Upper lobe of right lung (tissue), 1 donor: Measurements from ENCODE around the gene SLC12A6. TPM values are rescaled to one million over a fixed set of nuclear protein-coding genes. Genes with fewer than 3 reads are reported as not detected.

Experiments
- ATAC-seq: fragments of 200-7000 bp; cut with Tn5 transposase; one replicate; pipeline ENCODE4 v1.9.1; 2020; ENCODE audit warnings: mild to moderate bottlenecking, moderate library complexity
- DNase-seq: peaks from one replicate; pipeline ENCODE4 v3.0.0-alpha.2; 2020
- H3K27ac ChIP-seq: fragments of 200-600 bp; one replicate; pipeline ENCODE4 v1.8.0; 2022
- H3K27me3 ChIP-seq: fragments of 200-600 bp; one replicate; pipeline ENCODE4 v1.8.0; 2022; ENCODE audit warnings: mild to moderate bottlenecking
- H3K36me3 ChIP-seq: fragments of 200-600 bp; one replicate; pipeline ENCODE4 v1.8.0; 2022
- H3K4me1 ChIP-seq: fragments of 200-600 bp; one replicate; pipeline ENCODE4 v1.8.0; 2022
- H3K4me3 ChIP-seq: fragments of 200-600 bp; one replicate; pipeline ENCODE4 v1.8.0; 2022; ENCODE audit warnings: mild to moderate bottlenecking
- H3K9me3 ChIP-seq: fragments of 200-600 bp; one replicate; pipeline ENCODE4 v1.8.0; 2022
- CTCF ChIP-seq: fragments of 200-600 bp; IDR thresholded peaks from one replicate; pipeline ENCODE4 v1.8.0; 2022; ENCODE audit warnings: antibody characterized with exemption
- intact Hi-C: fragments of 100-400 bp; cut with DNase I; formaldehyde crosslinking; loops from one replicate; pipeline ENCODE4 v1.11.0; 2022
- total RNA-seq: library from RNA; stranded (reverse); fragmentation: NEBNext Ultra II Directional; extraction: Animal tissue kit (Norgen Biotek cat#: 25700); gene quantifications from one replicate; pipeline ENCODE4 v1.2.1, GENCODE V29; 2021
- donor health status: DM: no; HTN: yes; CAD: no; lungs with severe emphysema.

The SLC12A6 gene
- total RNA-seq, 1 donor from 2014 or later: 44.9 TPM

- TF ChIP-seq CTCF: no peak
- Histone ChIP-seq H3K27ac (no peak overlapping the region), H3K4me1 (peaks cover 11% of the 10 kb centered on the region), H3K4me3 (peak overlapping the region; percentile 82), H3K9me3 (no peaks in the 10 kb centered on the region), H3K36me3 (peaks cover 31% of the 10 kb centered on the region), H3K27me3 (no peaks in the 10 kb centered on the region)
- no peak for ATAC-seq
- intact Hi-C loops: no loop called here
- DNase-seq: peak; percentile 53
Observed at GRCh38 chr15:34341381-34342212, 4.0 kb upstream of the SLC12A6 start.

GRCh38 chr15:34339946-34340345 lies 2.4 kb upstream of the SLC12A6 start:
- no peak for TF ChIP-seq CTCF
- no peaks in the 10 kb centered on the region for H3K9me3 ChIP-seq
- DNase-seq: no peak
- intact Hi-C loops: no loop called here
- H3K27me3 ChIP-seq: no peaks in the 10 kb centered on the region
- ATAC-seq: no peak
- peaks cover 28% of the 10 kb centered on the region for H3K4me1 ChIP-seq
- no peak overlapping the region for H3K27ac ChIP-seq
- no peak overlapping the region for H3K4me3 ChIP-seq
- peaks cover 31% of the 10 kb centered on the region for H3K36me3 ChIP-seq

GRCh38 chr15:34338347-34338746 lies 766 bp upstream of the SLC12A6 start:
- H3K27ac ChIP-seq: peak overlapping the region; percentile 90
- peak overlapping the region; percentile 73 for H3K4me3 ChIP-seq
- peaks cover 35% of the 10 kb centered on the region for H3K4me1 ChIP-seq
- H3K36me3 ChIP-seq: peaks cover 31% of the 10 kb centered on the region
- H3K27me3 ChIP-seq: no peaks in the 10 kb centered on the region
- no peak for ATAC-seq
- intact Hi-C loops: no loop called here
- TF ChIP-seq CTCF: no peak
- DNase-seq: no peak
- H3K9me3 ChIP-seq: no peaks in the 10 kb centered on the region

DNA sequence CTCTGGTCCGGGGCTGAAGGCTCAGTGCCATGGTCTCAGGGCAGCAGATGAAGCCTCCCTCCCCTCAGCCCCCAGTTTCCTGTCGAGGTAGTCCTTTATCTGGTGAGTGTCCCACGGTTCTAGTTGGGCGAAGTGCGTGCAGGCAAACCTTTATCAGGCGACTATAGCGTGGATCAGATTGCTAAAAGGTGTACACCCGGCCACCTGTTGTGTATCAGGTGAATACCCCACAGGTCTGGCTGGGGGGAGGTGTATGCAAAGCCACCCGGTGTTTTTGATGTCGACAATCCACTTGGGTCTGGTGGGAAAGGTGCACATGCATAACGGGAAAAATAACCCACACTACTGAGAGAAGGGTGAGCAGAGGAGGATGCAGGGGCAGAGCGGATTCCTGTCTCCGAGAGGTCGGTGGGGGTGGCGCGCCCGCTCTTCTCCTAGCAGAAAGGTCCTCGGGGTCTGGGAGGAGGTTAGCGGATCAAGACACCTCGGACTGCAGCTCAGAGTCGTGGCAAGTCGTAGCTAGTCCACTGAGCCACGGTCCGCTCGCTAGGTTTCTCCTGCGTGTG lies 507 bp downstream of the SLC12A6 start:
- Histone ChIP-seq H3K27ac (peak overlapping the region; percentile 90), H3K9me3 (no peaks in the 10 kb centered on the region), H3K27me3 (no peaks in the 10 kb centered on the region), H3K36me3 (peaks cover 31% of the 10 kb centered on the region), H3K4me1 (peaks cover 33% of the 10 kb centered on the region), H3K4me3 (peak overlapping the region; percentile 73)
- intact Hi-C loops: no loop called here
- DNase-seq (no peak), ATAC-seq (no peak)
- no peak for TF ChIP-seq CTCF

DNA sequence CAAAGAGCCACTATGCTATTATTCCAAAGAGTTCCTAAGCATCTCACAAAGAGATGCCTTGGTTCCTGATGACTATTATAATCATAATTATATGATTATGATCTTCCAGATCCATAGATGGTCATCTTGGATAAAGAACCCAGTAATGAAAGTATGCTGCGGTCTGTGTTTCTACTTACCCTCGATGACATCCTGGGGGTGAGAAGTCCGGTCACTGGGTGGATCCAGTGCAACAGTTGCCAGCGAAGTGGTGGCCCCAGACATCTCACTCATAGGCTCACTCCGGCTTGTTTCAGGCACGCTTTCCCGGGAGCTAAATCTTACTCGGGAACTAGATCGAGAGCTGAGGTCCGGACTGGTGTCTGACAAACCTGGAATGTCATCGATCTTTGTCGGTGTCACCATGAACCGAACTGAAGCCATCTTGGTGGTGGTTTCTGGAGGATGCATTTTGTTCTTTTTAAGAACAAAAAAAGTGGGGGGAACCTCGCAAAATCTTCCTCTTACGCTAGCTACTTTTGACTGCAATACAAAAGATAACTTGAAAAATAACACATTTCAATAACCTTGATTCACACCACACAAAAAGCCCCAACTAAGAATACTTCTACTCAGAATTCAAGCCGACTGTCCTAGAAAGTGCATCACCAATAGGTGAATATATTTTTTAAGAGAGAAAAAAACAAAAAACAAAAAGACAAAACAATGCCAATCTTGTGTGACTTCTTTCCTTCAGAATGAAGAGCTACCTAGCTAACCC lies 1.2 kb downstream of the SLC12A6 start:
- TF ChIP-seq CTCF: no peak
- no peaks in the 10 kb centered on the region for H3K27me3 ChIP-seq
- H3K9me3 ChIP-seq: no peaks in the 10 kb centered on the region
- H3K36me3 ChIP-seq: peaks cover 27% of the 10 kb centered on the region
- peak overlapping the region; percentile 73 for H3K4me3 ChIP-seq
- DNase-seq (no peak), ATAC-seq (no peak)
- peaks cover 28% of the 10 kb centered on the region for H3K4me1 ChIP-seq
- intact Hi-C loops: no loop called here
- H3K27ac ChIP-seq: peak overlapping the region; percentile 90
